Measurements from ENCODE around the gene C2.
"Not testable (repeated sequence)": the region's sequence is repeated elsewhere in the genome, so short reads cannot be mapped to it uniquely, and the experiment has no call there.

C2 gene

DNA sequence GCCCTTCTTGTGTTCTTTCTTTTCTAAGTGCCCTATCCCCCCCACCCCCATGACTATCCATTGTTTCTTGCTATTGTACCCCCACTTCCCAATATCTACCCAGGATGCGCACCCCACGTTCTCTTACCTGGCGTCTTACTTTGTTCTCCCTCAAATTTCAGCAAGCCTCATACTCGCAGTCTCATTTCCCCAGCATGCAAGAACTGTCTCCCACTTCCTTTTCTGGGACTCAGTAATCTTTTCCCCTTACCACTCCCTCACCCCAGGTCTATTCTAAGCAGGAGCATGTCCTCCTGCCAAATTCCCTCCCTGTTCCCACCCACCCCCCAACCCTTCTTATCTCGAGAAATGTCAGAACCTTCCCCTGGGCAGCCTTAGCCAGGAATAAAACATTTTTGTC is 28.3 kb upstream of the C2 start:
- DNase-seq (ENCODE audit: low spot score): no peak

DNA sequence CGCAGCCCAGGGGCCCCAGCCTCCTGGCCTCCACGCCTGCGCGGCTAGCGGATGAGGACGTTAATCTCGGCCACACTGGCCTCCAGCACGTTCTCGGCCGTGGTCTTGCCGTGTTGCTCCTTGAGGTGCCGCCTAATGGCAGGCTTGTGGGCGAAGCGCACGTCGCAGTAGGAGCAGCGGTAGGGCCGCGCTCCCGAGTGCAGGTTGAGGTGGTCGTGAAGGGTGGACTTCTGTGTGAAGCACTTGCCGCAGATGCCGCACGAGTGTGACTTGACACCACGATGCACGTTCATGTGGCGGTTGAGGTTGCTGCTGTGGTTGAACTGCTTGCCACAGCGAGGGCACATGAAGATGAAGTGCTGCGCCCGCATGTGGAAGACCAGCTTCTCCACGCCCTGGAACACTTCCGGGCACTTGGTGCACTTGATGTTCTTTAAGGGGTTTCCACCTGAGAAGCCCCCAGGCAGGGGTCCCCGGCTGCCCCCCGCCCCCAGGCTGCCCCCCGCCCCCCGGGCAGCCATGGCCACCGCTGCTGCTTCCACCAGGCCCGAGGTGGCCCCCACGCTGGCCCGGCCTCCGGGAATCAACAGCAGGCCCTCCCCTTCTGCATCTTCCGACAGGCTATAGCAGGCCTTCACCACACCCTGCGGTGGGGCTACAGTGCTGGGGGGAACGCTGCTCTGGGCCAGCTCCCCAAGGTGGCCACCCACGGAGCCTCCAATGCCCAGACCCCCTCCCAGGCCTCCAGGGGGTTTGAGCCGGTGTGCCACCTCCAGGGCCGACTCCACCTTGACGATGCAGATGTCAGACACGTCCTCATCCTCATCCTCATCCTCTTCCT is 27.4 kb upstream of the C2 start:
- no peak for DNase-seq (ENCODE audit: low spot score)

DNA sequence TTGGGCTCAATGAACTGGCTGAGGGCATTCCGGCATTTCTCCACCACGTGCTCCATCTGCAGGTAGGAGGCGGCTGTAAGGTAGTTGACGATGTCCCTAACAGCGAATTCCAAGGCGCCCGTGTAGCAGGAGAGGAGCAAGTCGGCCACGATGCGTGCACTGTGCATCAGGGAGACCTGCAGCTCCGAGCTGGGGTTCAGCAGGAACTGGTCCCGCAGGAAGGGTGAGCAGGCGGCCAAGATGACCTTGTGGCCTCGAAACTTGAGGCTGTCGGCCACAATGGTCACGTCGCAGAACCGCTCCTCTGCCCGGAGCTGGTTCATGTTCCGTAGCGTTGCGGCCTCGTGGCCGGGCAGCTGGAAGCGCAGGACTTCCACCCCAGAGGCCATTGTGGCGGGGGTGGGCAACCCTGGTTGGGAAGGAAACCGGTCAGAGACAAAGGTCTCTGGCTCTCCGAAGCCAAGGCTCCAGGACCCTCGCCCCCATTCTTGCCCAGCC is 26.6 kb upstream of the C2 start:
- no peak for DNase-seq (ENCODE audit: low spot score)

DNA sequence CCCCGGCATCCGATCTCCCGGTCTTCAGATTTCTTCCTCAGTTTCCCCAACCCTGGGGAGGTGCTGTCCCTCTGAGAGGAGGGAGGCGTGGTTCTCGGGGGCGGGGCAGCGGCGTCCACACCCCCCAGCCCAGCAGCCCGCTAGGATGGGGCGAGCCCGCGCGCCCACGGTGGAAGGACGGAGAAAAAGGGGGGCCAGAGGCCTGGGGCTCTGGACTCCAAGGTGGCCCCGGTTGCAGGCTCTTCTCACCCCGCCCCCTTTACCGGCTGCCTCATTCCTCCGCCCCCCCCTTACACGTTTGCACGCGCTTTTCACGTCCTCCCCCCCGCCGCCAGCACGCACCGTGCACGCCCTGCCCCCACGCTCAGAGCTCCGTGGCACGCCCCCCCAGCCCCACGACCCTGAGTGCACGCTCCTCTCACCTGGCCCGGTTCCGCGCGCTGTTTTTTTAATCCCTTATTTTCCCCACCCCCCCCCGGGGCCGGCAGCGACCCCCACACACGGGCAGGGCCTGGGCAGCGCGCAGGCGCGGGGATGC is 26.0 kb upstream of the C2 start:
- DNase-seq (ENCODE audit: low spot score): peak; percentile 72

DNA sequence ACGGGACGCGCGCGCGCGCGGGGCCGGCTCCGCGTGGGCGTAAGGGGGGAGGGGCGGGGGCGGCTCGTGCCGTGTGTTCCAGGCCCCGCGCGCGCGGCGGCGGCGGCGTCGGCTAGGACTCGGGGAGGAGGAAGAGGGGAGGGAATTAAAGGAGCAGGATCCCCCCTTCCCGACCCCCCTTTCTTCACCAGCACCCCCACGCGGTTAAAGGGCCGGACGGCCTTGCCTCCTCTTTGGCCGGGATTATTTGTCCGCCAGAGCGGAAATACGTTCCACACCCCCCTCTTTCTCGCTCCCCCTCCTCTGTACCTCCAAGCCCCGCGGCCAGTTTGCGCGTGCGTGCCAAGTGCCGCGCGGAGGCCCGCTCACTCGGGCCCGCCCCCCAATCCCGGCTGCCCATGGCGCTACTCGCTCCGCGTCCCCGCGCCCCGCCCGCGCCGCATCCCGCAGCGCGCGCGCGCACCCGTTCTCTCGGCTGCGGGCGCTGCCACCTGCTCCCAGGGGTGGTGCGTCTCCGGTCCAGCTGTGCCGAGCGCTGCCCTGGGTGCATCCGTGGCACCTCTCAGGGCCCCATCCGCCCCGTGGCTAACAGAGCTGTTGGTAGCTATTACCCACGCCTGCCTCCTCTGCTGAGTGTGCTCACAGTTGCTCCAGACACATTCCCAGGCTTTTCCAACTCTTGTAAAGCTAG is 25.4 kb upstream of the C2 start, which contains the start of gene ZBTB12:
ZBTB12 (minus strand) TSS at position 134 of the 691 bp plus-strand sequence. CDS start 781 bp downstream, outside the sequence.
- peak; percentile 94 for DNase-seq (ENCODE audit: low spot score)

DNA sequence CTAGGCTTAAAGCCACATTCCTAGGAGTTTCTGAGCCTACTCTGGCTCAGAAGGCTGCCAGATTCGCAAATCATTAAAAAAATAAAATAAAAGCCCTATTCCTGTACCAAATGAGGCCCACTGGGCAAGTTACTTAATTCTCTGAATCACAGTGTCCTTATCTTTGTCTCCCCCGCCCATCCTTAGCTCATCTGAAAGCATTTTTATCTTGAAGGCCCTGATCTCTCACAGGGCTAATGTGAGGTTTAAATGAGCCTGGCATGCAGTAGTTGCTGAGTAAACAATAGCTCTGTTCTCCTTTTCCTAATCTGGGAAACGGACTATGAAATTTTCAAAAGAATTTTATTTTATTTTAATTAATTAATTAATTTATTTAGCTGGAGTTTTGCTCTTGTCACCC is 23.6 kb upstream of the C2 start:
- DNase-seq (ENCODE audit: low spot score): no peak

DNA sequence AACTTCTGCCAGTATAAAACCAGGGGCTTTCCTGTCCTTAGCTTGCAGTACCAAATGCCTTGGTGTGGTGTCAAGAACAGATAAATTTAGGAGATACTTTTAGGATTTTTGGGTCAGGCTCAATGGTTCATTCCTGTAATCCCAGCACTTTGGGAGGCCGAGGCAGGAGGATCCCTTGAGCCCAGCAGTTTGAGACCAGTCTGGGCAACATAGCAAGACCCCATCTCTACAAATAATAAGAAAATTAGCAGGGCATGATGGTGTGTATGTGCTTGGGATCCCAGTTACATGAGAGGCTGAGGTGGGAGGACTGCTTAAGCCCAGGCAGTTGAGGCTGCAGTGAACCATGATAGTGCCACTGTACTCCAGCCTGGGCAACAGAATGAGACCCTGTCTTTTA is 22.5 kb upstream of the C2 start:
- DNase-seq (ENCODE audit: low spot score): no peak

DNA sequence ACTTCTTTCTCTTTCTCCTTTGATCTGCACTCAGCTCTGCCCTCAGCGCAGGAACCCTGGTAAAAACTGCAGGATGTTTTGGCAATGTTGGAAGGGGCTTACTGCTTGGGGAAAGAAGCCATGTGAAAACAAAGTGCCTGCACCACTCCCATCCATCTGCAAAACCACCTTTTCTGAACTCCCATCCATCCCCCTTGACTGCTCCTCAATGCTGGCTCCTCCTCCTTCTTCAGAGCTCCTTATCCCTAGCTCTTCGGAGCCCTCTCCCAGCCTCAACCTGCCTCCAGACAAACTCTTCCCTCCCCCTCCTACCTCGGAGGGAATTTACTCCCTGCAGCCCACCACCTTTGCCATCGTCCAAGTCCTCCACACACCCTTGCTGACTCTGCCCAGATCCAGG is 21.4 kb upstream of the C2 start:
- no peak for DNase-seq (ENCODE audit: low spot score)

DNA sequence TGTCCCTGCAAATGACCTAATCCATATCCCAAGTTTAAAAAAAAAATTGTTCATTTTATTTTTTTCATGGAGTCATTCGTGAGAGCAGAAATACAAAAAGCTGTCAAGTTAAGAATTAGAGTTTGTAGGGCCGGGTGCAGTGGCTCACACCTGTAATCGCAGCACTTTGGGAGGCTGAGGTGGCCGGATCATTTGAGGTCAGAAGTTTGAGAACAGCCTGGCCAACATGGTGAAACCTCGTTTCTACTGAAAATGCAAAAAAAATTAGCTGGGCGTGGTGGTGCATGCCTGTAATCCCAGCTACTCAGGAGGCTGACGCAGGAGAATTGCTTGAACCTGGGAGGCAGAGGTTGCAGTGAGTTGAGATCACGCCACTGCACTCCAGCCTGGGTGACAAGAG is 20.8 kb upstream of the C2 start:
- DNase-seq (ENCODE audit: low spot score): not testable (repeated sequence)

DNA sequence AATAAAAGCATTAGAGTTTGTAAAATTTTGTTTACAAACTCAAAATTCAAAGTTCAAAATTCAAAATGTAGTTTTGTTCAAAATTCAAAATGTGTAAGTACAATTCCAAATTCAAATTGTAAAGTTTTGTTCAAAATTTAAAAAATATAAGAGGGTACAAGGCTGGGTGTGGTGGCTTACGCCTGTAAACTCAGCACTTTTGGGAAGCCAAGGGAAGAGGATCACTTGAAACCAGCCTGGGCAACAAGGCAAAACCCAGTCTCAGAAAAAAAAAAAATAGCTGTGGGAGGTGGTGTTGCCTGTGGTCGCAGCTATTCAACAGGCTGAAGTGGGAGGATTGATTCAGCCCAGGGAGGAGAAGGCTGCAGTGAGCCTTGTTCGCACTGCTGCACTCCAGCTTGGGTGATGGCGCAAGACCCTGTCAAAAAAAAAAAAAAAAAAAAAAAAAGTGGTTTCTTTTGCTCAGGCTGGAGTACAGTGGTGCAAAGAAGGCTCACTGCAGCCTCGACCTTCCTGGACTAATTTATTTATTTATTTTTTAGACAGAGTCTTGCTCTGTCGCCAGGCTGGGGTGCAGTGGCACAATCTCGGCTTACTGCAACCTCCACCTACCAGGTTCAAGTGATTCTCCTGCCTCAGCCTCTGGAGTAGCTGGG is 20.2 kb upstream of the C2 start:
- no peak for DNase-seq (ENCODE audit: low spot score)

DNA sequence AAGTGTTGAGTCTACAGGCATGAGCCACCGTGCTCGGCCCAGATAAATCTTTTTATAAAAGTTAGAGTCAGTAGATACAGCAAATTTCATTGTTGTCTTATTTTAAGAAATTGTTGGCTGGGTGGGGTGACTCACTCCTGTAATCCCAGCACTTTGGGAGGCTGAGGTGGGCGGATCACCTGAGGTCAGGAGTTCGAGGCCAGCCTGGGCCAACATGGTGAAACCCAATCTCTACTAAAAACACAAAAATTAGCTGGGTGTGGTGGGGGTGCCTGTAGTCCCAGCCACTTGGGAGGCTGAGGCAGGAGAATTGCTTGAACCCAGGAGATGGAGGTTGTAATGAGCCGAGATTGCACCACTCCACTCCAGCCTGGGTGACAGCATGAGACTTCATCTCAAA is 19.3 kb upstream of the C2 start:
- DNase-seq (ENCODE audit: low spot score): not testable (repeated sequence)

DNA sequence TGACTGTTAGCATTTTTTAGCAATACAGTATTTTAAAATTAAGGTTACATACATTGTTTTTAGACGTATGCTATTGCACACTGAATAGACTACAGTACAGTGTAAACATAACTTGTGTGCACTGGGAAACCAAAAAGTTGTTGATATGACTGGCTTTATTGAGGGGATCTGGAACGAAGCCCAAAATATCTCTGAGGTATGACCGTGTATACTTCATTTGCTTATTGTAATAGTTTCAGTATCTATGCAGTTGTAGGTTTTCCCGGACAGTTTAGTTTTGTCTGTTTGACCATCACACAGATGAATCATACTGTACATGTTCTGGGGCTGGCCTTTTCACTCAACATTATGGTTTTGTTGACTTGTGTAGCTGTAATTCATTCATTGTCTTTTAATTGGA is 18.7 kb upstream of the C2 start:
- no peak for DNase-seq (ENCODE audit: low spot score)

DNA sequence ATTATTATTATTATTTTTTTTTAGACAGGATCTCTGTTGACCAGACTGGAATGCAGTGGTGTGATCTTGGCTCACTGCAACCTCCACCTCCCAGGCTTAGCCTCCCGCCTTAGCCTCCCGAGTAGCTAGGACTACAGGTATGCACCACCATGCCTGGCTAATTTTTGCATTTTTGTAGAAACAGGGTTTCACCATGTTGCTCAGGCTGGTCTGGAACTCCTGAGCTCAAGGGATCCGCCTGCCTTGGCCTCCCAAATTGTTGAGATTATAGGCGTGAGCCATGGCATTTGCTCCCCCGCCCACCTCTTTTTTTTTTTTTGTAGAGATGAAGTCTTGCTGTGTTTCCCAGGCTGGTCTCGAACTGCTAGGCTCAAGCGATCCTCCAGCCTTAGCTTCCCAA is 18.2 kb upstream of the C2 start:
- DNase-seq (ENCODE audit: low spot score): not testable (repeated sequence)

DNA sequence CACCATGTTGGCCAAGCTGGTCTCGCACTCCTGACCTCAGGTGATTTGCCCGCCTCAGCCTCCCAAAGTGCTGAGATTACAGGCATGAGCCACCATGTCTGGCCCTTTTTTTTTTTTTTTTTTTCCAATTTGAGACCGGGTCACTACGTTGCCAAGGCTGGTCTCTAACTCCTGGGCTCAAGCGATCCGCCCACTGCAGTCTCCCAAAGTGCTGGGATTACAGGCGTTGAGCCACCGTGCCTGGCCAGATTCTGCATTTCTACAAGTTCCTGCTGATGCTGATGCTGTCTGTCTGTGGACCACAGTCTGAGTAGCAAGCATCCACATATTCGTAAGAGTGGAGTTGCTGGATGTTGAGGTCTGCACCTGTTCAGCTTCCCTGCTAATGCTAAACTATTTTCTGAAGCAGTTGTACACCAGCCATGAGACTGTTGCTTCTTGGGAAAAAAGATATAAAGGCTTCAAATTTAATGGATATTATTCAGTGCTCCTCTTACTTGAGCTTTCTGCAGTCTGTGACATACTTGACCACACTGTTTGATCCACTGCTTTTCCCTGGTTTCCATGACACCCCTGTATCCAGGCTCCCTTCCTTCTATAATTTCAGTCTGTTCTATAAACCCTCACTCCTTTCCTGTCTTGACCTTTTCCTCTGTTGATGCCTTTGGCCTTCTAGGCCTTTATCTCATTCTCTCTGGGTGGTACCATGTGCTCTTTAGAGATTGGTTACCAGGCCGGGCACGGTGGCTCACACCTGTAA is 15.5 kb upstream of the C2 start:
- no peak for DNase-seq (ENCODE audit: low spot score)

DNA sequence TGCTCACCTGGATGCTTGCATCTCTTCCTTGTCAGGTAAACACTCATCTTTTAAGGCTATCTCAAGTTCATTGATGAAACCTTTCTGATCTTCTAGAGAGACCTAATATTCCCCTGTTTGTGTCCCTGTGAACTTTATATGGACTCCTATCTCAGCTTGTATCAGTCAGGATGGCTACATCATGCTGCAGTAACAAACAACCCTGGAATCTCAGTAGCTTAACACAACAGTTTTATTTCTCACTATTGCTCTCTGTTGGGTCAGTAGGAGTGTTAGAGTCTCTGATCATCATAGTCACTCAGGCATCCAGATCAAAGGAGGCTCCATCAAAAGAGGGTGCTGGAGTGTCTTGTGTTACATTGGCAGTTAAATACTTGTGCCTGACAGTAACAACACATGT is 12.2 kb upstream of the C2 start:
- DNase-seq (ENCODE audit: low spot score): no peak

DNA sequence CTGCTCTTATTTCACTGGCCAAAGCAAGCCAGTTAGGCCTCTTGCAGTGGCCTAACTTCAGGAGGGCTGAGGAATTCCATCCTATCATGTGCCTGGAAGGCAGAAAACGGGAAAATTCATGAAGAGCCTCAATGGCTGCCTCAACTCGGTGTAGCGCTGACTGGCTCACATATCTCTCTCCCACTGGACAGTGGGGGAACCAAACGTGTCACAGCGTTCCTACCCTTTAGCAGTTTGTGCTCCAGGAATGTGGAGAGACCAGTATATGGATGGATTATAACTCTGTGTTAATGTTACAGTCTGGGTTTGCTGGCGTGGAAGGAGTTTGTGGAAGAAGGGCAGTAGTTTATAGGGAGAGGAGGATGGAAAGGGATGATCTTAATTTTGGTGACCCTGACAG is 11.8 kb upstream of the C2 start:
- DNase-seq (ENCODE audit: low spot score): no peak

DNA sequence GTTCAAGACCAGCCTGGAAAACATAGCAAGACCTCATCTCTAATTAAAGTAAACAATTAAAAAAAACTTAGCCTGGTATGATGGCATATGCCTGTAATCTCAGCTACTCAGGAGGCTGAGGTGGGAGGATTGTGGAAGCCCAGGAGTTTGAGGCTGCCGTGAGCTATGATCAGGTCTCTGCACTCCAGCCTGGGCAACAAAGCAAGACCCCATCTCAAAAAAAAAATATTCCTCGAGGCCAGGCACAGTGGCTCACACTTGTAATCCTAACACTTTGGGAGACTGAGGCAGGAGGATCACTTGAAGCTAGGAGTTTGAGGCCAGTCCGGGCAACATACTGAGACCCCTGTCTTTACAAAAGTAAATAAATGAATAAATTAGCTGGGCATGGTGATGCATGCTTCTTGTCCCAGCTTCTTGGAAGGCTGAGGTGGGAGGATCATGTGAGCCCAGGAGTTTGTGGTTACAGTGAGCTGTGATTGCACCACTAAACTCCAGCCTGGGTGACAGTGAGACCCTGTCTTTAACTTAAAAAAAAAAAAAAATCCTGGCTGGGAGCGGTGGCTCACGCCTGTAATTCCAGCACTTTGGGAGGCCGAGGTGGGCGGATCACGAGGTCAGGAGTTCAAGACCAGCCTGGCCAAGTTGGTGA is 9.3 kb upstream of the C2 start:
- no peak for DNase-seq (ENCODE audit: low spot score)

DNA sequence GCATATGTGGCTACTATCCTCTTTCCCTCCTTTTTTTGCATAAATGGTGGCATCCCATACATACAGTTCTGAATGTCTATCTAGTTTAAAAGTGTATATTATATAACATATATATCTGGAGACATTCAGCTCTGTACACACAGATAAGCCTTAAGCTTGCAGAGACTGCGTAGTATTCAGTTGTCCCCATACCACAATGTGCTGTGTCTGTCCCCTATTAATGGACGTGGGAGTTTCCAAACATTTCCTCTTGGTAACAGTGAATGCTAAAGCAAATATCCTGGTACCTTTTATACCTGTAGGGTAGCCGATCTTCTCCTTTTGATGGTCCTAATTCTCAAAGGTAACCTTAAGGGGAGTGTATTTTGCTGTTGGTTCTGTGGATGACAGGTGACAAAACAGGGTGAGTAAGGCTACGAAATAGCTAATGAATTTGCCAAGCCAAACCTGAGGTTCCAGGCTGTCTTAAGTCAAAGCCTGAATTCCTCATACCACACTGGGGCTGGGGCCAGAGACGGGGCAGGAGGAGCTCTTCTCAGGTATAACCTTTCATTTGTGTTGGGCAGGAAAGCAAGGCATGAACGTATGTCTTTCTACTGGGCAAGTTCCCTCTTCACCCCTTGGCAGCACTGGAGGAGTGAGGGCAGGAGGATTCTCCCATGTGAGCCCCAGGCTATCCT is 7.8 kb upstream of the C2 start:
- no peak for DNase-seq (ENCODE audit: low spot score)

DNA sequence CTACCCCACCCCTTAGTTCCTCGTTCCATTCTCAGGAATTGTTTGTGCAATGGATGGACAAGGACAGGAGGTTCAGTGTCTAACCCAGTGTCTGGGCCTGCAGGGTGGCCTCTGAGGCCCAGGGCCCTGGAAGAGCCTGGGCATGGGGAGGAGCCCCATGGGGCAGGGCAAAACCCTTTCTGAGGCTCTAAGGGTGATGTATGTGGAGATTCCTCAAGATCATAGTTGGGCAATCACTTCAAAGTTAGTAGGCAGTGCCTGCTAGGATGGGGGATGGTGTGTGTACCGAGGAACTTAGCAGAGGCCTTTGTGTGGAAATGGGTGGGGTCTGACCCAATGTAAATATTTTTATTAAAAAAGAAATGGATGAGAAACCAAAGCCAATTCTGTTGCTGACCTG is 6.7 kb upstream of the C2 start:
- no peak for DNase-seq (ENCODE audit: low spot score)

DNA sequence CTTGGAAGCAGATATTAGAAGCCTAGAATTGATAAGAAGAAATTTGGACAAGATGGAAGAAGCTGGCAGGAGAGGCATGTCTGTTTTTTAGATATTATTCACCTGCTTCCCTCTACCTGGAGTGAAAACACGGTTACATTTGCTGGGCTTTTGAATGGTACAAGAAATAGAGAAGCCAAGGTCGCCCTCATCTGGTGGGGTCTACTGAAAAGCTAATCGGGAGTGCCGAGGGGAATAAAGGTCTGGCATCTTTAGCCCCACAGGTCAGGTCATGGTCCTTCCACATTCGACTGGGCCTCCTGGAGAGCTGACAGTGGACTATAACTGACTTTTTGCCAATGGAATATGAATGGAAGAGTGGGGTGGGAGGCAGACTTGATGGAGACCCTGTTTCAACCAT is 4.6 kb upstream of the C2 start:
- DNase-seq (ENCODE audit: low spot score): no peak

All from hepatic stellate cell (primary cell).